IMR-90 (cell line): ENCODE data around the gene MAP7.
A peak's percentile ranks its signal among the peaks of the same experiment; 100 is the strongest.

Source experiments
- CEBPB ChIP-seq: IDR thresholded peaks from 2 replicates; pipeline ENCODE4 v1.6.1; 2012; ENCODE audit warnings: low read depth, low read length, improper control_type of control experiment
- CHD1 ChIP-seq: IDR thresholded peaks from 2 replicates; pipeline ENCODE4 v1.6.1; 2012; ENCODE audit warnings: low read depth, low read length, improper control_type of control experiment
- CTCF ChIP-seq: conservative IDR thresholded peaks from 2 replicates; pipeline ENCODE4 v1.5.1; 2012; ENCODE audit warnings: mild to moderate bottlenecking, low read depth, low read length, improper control_type of control experiment
- ELK1 ChIP-seq: fragments of 150-350 bp; IDR thresholded peaks from 2 replicates; pipeline ENCODE4 v1.6.1; 2016; ENCODE audit warnings: low read depth, mild to moderate bottlenecking, low read length, moderate library complexity, borderline replicate concordance
- FOS ChIP-seq: fragments of 150-350 bp; IDR thresholded peaks from 2 replicates; pipeline ENCODE4 v1.6.1; 2016; ENCODE audit warnings: low read depth, low read length
- MAFK ChIP-seq: IDR thresholded peaks from 2 replicates; pipeline ENCODE4 v1.6.1; 2012; ENCODE audit warnings: low read depth, low read length, improper control_type of control experiment
- MXI1 ChIP-seq: IDR thresholded peaks from 2 replicates; pipeline ENCODE4 v1.6.1; 2012; ENCODE audit warnings: low read depth, mild to moderate bottlenecking, low read length, moderate library complexity, borderline replicate concordance
- POLR2A ChIP-seq: IDR thresholded peaks from 2 replicates; pipeline ENCODE4 v1.6.1; 2012; ENCODE audit warnings: mild to moderate bottlenecking, low read depth, low read length
- RAD21 ChIP-seq: IDR thresholded peaks from 2 replicates; pipeline ENCODE4 v1.6.1; 2012; ENCODE audit warnings: low read length, improper control_type of control experiment
- RFX5 ChIP-seq: IDR thresholded peaks from 2 replicates; pipeline ENCODE4 v1.8.0; 2012; ENCODE audit warnings: low read depth, mild to moderate bottlenecking, low read length, moderate library complexity
- SMC3 ChIP-seq: fragments of 150-350 bp; IDR thresholded peaks from 2 replicates; pipeline ENCODE4 v1.6.1; 2016; ENCODE audit warnings: low read depth, mild to moderate bottlenecking, antibody characterized with exemption, low read length, moderate library complexity

- TF ChIP-seq CTCF (no peak), MAFK (peak; percentile 97), ELK1 (no peak), POLR2A (no peak), RFX5 (no peak), FOS (no peak), MXI1 (no peak), SMC3 (no peak), RAD21 (no peak), CEBPB (no peak), CHD1 (no peak)
Measured at GRCh38 chr6:136521911-136522310, 28.3 kb downstream of the MAP7 start.
